GM18873 (cell line): ENCODE measurements around the gene ATXN10.

Experiments
- ATAC-seq: cut with Tn5 transposase; IDR thresholded peaks from one replicate; pipeline ENCODE4 v1.9.1; 2021; ENCODE audit warnings: mild to moderate bottlenecking, moderate library complexity, moderate number of reproducible peaks; ENCODE audit not compliant: unreplicated experiment, low FRiP score

The ATXN10 gene

DNA sequence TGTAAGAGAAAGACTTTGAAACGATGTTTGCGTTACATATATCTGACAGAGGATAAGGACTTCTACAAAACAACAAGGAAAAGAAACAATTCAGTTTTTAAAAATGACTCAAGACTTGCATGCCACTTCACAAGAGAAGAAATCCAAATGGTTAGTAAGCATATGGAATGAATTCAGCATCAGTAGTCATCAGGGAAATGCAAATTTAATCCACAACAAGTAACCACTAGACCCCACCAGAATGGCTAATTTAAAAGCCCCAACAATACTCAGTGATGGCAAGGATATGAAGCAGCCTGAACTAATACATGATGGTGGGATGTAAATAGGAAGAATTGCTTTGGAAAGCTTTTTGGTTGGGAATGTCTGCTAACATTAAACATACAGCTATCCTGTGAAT lies 142.6 kb downstream of the ATXN10 start:
- no peak for ATAC-seq

DNA sequence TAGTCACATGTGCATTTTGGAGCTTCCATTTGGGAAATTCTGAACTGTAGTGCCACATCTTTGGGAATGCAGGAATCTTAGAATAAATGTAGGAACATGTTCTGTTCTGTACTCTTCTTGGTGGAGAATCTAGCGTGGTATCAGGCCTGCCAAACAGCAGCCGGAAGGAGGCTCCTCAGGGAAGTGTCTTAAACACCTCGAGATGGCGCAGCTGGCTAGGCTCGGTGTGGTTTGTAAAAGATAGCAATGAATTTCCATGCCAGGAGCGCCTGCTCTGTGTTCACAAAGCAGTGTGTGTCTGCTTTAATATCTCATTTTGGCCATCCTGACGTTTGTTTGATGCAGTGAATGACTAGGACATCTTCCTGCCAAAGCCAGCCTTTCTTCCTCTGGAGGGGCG lies 145.1 kb downstream of the ATXN10 start:
- ATAC-seq: no peak

GRCh38 chr22:45817745-45818423 lies 146.2 kb downstream of the ATXN10 start:
- no peak for ATAC-seq

DNA sequence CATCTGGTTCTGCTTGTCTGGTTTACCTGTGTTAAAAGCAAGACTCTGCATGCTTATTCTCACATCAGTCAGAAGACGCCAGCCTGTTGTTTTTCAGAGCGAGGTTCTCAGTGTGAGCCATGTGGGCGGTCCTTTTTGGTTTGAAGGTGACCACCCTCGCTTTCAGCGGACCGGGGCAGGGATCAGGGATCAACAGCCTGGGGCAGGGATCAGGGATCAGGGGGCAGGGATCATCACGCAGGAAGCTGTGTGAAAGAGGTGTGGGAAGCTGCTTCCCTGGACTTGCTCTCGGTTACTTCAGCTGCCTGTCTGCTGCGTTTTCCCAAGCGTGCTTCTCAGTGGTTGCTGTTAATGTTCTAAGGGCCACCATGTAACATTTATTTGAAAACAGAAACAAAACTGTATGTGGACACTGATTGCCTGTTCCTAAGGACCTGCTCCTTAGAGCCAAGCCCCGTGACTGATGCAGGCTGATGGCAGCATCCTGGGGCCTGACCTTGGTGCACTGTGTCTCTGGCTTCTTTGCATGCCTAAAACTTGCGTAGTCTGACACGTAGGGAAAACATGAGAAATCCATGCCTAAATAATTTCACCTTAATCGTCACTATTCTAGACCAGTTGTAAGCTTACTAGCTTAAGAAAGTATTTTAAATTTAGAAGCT lies 146.9 kb downstream of the ATXN10 start:
- ATAC-seq: no peak

GRCh38 chr22:45819305-45819704 lies 147.7 kb downstream of the ATXN10 start:
- ATAC-seq: no peak

- ATAC-seq: no peak
Observed at GRCh38 chr22:45823336-45823735, 151.7 kb downstream of the ATXN10 start.

DNA sequence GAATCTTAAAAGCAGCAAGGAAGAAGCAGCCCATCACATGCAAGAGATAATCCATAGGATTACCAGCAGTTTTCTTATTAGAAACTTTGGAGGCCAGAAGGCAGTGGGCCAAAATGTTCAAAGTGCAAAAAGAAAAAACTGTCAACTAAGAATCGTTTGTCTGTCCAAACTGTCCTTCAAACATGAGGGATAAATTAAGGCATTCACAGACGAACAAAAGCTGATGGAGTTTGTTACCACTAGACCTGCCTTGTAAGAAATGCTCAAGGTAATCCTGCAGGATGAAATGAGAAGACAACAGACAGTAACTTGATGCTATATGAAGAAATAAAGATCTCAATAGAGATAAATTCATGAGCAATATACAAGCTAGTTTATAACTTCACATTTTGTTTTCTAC lies 154.9 kb downstream of the ATXN10 start:
- ATAC-seq: no peak

DNA sequence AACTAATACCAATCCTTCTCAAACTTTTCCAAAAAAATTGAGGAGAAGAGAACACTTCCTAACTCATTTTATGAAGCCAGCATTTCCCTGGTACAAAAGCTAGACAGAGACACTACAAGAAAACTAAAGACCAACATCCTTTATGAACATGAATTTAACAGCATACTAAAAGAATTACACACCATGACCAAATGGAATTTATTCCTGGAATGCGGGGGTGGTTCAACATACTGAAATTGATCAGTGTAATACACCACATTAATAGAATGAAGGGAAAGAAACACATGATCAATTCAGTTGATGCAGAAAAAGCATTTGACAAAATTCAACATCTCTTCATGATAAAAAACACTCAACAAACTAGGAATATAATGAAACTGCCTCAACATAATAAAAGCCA lies 157.2 kb downstream of the ATXN10 start:
- ATAC-seq: no peak

GRCh38 chr22:45830531-45831245 lies 159.1 kb downstream of the ATXN10 start:
- ATAC-seq: no peak

DNA sequence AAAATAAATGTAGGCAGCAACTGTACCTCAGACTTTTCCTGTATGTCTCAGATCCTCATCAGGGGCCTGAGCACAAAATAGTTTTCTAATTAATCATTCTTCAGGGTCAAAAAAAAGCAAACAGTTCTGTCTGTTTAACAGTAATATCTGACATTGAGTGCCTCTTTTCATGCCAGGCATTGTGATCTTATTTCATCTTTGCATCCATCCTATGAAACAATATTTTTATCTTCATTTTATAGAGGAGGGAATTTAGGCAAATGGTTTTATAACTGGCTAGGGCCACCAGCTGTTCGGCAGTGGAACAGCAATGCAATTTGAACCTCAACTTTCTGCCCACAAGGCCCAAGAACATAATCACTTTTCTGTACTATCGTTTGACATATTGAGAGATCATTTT lies 159.8 kb downstream of the ATXN10 start:
- no peak for ATAC-seq

- no peak for ATAC-seq
Observed at GRCh38 chr22:45832180-45832579, 160.5 kb downstream of the ATXN10 start.

DNA sequence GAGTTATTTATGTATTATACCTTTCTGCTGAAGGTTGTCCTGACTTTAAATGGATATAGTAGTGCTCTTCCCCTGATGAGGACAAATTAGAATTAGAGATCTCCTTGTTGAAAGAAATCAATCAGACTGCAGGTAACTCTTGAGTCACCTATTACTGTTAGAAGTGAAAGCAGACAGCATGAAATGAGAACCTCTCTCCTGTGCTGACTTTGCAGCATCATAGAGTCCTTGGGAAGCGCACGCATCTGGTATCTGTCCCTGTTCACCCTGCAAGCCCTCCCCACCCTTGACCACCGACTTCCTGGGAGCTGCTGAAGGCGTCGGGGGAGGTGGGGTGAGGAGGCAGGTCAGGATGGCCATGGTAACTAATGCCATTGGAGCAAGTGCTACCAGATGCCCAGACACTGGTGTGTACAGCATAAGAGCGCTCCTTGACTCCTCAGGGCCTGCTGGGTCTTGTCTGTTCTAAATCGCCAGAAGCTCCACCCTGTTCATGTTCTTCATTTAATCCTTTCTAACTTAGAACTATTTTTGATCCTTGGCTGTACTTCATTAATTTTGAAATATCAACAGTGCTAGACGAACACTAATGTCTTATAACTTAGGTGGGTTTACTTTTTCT lies 161.4 kb downstream of the ATXN10 start:
- no peak for ATAC-seq

- no peak for ATAC-seq
Observed at GRCh38 chr22:45833613-45834012, 162.0 kb downstream of the ATXN10 start.

DNA sequence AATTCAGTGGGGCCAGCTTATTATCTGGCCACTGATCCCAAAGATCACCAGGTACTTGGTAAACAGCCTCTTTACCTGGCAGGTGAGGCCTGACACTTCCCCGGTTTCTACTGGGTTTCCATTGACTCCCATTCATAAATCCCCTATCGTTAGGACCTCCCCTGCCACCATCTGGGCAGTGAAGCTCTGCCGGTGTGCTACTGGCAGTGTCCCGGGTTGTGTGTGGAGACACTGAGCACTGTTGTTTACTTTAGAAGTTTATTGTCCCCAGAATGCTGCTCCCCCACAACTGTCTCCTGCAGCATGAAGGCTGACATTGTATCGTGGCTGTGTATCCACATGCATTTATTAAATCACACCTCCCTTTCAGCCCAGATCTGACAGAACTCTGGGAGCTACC lies 162.6 kb downstream of the ATXN10 start:
- no peak for ATAC-seq

DNA sequence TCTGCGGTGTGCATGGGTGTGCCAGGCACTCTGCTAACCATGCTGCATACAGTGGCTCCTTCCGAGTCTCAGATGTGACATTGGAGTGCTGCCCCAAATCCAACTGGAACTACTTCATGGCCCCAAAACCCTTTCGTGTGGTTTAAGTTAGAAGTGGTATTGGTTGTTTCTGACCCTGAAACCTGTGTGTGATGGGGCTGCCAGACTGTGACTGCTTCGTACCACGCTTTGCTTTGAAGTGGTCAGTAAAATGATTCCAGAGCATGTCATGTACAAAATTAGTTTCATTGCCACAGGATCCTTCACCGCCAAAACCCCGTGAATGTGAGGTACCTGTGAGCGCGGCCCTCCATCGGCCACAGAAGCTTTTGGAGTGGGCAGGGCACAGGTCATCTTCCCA lies 163.2 kb downstream of the ATXN10 start:
- ATAC-seq: no peak

DNA sequence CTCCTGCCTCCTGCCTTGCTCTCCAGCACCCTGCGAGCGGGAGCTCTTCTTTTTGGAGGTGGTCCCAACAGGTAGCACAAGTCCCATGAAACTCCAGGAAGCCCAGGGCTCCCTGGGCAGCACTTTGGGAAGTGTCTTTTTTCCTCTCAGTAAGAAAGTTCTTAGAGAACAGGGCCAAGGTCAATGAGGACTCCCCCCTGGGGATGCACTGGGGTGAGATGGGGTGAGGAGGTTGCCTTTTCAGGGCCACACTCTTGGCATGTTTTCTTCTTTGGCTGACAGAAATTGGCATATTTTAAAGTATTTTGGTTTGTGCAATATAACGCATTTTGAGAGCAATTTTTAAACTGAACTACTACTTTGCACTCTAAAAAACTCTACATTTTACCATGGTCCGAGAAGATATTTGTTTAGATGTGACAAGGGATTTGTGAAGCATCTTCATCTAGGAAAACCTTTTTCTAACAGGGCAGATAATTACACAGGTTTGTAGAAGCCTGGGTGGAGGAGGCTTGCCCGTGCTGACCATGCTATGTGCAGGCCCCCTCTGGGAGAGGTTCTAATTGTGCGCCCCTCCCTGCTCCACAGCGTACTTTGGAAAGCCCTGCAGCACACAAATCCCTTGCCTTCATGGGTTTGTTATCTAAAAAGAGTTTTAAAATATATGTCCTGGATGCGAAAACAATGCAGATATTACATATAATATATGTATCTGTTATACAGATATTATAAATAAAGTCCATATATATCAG lies 165.0 kb downstream of the ATXN10 start:
- no peak for ATAC-seq

GRCh38 chr22:45837508-45837907 lies 165.9 kb downstream of the ATXN10 start:
- no peak for ATAC-seq

DNA sequence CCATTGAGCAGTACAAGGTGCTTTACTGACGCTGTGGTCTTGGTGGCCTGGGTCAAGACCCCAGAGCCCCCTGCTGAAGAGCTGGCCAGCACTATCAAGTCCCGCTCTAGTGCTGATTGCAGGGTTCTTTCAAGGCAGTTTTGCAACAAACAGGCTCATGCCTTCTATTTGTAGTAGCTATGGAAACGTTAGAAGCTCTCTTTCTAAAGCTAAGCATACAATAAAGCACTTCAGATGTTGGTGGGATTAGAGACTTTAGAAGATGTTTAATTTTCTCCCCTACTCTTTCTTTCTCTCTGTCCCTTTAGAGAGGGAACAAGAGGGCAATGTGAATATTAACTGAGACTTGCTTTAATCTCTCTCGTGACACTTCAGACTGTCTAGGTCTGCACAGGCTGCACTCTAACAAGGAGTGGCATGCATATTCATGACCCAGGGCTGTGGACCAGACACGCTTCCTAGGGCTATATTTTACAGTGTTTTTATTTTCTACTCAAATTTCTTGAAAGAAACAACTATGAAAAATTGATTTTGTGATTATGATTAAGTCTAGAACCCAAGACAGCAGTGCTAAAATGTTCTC lies 166.8 kb downstream of the ATXN10 start:
- ATAC-seq: no peak

- ATAC-seq: no peak
Observed at GRCh38 chr22:45840483-45840882, 168.8 kb downstream of the ATXN10 start.

DNA sequence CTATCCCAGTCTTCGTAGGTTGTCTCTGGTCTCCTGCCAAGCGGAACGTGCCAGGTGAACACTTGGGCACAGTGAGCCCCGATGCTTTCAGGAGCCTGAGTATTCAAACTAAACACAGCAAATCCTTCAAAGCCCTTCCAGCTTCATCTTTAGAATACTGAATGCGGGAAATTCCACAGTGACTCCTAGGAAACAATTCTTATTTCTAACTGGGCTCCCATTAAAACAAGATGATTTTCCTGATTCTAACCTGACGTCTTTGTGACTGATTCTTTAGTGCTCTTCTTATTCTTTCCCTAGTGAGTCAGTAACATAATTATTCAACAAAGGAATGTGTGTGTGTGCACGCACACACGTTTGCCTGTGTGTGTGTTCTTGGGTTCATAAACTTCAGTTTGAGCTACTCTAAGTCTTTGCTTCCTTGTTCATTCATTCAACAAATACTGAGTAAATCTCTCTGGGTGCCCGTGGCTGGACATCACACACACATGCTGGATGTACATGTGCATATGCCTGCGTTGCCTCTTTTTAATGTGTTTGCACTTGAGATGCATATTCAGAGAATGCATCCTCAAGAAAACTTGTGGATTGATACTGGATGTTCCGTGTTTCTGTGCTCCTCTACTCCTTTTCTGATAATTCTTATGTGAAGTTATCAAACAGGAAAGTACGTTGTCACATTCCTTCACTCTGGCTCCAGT lies 170.8 kb downstream of the ATXN10 start:
- no peak for ATAC-seq
